Measurements from ENCODE around the gene PUS1. TPM values are rescaled to one million over a fixed set of nuclear protein-coding genes. Genes with fewer than 3 reads are reported as not detected.
A peak's percentile ranks its signal among the peaks of the same experiment; 100 is the strongest.

The PUS1 gene
- total and polyA plus RNA-seq, 9 of the 15 experiments (the other 6 are each of a cell fraction or from before 2014, with no cell fraction given), result 1.9 to 90.8 (median 30.0) TPM

DNA sequence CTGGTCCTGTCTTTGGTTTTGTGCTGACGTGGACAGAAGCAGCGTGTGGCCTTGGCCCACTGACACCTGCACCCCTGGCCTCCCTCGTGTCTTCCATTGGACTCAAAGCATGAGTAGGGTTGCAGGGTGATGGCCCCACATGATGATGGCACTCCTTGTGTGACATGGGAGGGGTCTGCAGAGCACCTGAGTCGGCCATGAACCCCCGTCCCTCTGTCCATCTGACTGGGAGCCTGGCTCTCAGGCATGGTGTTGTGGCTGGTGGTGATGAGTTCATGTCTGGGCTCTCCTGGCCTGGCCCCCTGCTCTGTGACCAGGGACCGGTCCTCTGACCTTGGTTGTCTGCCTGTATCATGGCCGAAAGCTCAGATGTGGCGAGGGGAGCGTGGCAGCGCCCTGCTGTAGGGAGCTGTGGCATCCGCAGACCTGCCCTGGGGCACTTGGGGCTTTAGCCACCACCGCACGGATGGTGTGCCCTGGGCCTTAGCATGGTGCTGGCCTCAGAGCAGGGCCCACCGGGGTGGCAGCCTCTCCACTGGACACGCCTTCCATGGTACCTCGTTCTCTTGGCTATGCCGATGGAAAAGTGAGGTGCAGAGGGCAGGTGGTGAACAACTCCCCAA lies 17.9 kb upstream of the PUS1 start:
- DNase-seq (ENCODE audit: extremely low read depth in 1 of 4, low spot score in 3 of 4), result no peak
- Histone ChIP-seq H3K27me3 (ENCODE audit: control insufficient read depth in 2 of 2, insufficient read depth in 2 of 2, low read length in 2 of 2) (no peaks in the 10 kb centered on the region), H3K9ac (ENCODE audit: insufficient read depth in 1 of 2, low read depth in 2 of 2, low read length in 2 of 2) (0 out of 4 replicates have a peak overlapping the region, but pooled peaks of 1 of the 2 experiments have one; percentile 45), H3K9me3 (replicated peaks; ENCODE audit: control insufficient read depth, insufficient read depth, low read depth, low read length) (no peaks in the 10 kb centered on the region), H3K79me2 (ENCODE audit: control insufficient read depth, insufficient read depth, low read length) (no peaks in the 10 kb centered on the region), H3K4me1 (replicated peaks in 1 of 2; ENCODE audit: control insufficient read depth in 2 of 2, insufficient read depth in 2 of 2, low read length in 2 of 2) (peaks cover 0 to 23% of the 10 kb centered on the region in 2 experiments; a peak in 2 of 5 replicates), H3K4me3 (no peak overlapping the region), H3K27ac (ENCODE audit: extremely low read depth, low read depth, low read length) (no peak overlapping the region), H2AFZ (ENCODE audit: low read depth, low read length) (no peak overlapping the region), H3K4me2 (ENCODE audit: insufficient read depth, low read length) (no peak overlapping the region), H3K36me3 (ENCODE audit: control insufficient read depth, insufficient read depth, low read length) (peaks cover 24% of the 10 kb centered on the region; the same call in 2 of the 3 replicates), H3K9me1 (ENCODE audit: control insufficient read depth, insufficient read depth, low read length) (no peaks in the 10 kb centered on the region), H4K20me1 (replicated peaks; ENCODE audit: control insufficient read depth, insufficient read depth, low read length) (no peaks in the 10 kb centered on the region)
- TF ChIP-seq BCOR (IDR thresholded peaks at IDR 0.05) (no peak), POLR2G (IDR thresholded peaks at IDR 0.05; ENCODE audit: low read depth, low read length) (0 out of 2 replicates have a peak, but pooled peaks have one; percentile 11)
- ChIA-PET POLR2A (interaction anchor here (0.5 to 2.6 kb wide), 6 partner anchors 8 to 40 kb away, joined by 3 to 9 read pairs (median 4); no protein-coding TSS in a partner anchor), CTCF (ENCODE audit: low intra/inter-chr PET ratio) (no interaction called here)
- in situ Hi-C loops (cut with MboI), result no loop called here
- 89% methylated on average over 13 of the region's 17 CpGs for WGBS (ENCODE audit: insufficient coverage, low coverage, missing lambda C conversion rate)
- no peak for ATAC-seq
- intact Hi-C loops (cut with micrococcal nuclease), result no loop called here
- BruUV-seq (replicated peaks), result no TSS peak
- FAIRE-seq, result no peak

DNA sequence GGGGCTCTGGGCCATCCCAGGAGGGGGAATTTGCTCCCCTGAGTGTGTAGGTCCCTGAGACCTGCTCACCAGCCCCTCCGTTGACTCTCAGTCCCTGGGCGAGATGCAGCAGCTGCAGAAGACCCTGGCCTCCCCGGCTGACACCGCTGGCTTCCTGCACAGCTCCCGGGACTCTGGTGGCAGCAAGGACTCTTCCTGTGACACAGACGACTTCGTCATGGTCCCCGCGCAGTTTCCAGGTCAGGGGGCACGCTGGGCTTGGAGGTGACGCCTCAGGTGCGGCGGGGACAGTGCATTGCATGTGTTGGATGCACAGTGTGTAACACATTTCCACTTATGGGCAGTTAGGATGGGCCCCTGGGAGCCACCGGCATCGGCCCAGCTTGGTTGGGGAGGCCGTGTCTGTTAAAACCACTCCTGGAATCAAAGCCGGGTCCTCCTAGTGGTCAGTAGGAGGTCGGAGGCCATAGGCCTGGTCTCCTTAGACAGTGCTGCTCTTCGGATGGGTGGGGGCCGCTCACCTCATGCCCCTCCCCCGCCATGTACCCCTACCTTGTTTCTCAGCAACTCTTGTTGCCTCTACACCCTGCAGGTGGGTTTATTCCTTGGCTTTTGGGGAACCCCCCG lies 17.1 kb upstream of the PUS1 start:
- no peaks in the 10 kb centered on the region for H3K79me2 ChIP-seq (ENCODE audit: control insufficient read depth, insufficient read depth, low read length)
- 80% methylated on average over 22 of the region's 22 CpGs for WGBS (ENCODE audit: insufficient coverage, low coverage, missing lambda C conversion rate)
- intact Hi-C loops (cut with micrococcal nuclease) (no loop called here), in situ Hi-C loops (cut with MboI) (no loop called here)
- peaks cover 24% of the 10 kb centered on the region; the same call in 2 of the 3 replicates for H3K36me3 ChIP-seq (ENCODE audit: control insufficient read depth, insufficient read depth, low read length)
- ATAC-seq, result peak; percentile 16; the same call in 1 of the 3 replicates
- H4K20me1 ChIP-seq (replicated peaks; ENCODE audit: control insufficient read depth, insufficient read depth, low read length), result no peaks in the 10 kb centered on the region
- no peak overlapping the region for H2AFZ ChIP-seq (ENCODE audit: low read depth, low read length)
- no peak for TF ChIP-seq BHLHE40 (IDR thresholded peaks at IDR 0.05; ENCODE audit: low read length)
- peak; percentile 1; the same call in 1 of the 2 replicates for TF ChIP-seq POLR2G (IDR thresholded peaks at IDR 0.05; ENCODE audit: low read depth, low read length)
- TF ChIP-seq SAFB (IDR thresholded peaks at IDR 0.05; ENCODE audit: borderline replicate concordance, low read depth, low read length), result no peak
- TF ChIP-seq, protein P1, sequence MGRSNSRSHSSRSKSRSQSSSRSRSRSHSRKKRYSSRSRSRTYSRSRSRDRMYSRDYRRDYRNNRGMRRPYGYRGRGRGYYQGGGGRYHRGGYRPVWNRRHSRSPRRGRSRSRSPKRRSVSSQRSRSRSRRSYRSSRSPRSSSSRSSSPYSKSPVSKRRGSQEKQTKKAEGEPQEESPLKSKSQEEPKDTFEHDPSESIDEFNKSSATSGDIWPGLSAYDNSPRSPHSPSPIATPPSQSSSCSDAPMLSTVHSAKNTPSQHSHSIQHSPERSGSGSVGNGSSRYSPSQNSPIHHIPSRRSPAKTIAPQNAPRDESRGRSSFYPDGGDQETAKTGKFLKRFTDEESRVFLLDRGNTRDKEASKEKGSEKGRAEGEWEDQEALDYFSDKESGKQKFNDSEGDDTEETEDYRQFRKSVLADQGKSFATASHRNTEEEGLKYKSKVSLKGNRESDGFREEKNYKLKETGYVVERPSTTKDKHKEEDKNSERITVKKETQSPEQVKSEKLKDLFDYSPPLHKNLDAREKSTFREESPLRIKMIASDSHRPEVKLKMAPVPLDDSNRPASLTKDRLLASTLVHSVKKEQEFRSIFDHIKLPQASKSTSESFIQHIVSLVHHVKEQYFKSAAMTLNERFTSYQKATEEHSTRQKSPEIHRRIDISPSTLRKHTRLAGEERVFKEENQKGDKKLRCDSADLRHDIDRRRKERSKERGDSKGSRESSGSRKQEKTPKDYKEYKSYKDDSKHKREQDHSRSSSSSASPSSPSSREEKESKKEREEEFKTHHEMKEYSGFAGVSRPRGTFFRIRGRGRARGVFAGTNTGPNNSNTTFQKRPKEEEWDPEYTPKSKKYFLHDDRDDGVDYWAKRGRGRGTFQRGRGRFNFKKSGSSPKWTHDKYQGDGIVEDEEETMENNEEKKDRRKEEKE (IDR thresholded peaks at IDR 0.05; ENCODE audit: borderline replicate concordance in 1 of 2, control insufficient read depth in 1 of 2, low read depth in 2 of 2, low read length in 1 of 2), result no peak
- no peak for DNase-seq (ENCODE audit: extremely low read depth in 1 of 4, low spot score in 3 of 4)
- H3K27me3 ChIP-seq (ENCODE audit: control insufficient read depth in 2 of 2, insufficient read depth in 2 of 2, low read length in 2 of 2), result no peaks in the 10 kb centered on the region
- BruUV-seq (replicated peaks), result no TSS peak
- FAIRE-seq, result no peak
- H3K9me3 ChIP-seq (replicated peaks; ENCODE audit: control insufficient read depth, insufficient read depth, low read depth, low read length), result no peaks in the 10 kb centered on the region
- ChIA-PET CTCF (ENCODE audit: low intra/inter-chr PET ratio) (no interaction called here), POLR2A (interaction anchor here (1.1 to 1.7 kb wide), 3 partner anchors 10 to 16 kb away, joined by 4 to 9 read pairs (median 5); no protein-coding TSS in a partner anchor)
- no peak overlapping the region for H3K27ac ChIP-seq (ENCODE audit: extremely low read depth, low read depth, low read length)
- H3K4me1 ChIP-seq (replicated peaks in 1 of 2; ENCODE audit: control insufficient read depth in 2 of 2, insufficient read depth in 2 of 2, low read length in 2 of 2), result peaks cover 0 to 29% of the 10 kb centered on the region in 2 experiments; a peak in 2 of 5 replicates
- no peak overlapping the region for H3K4me3 ChIP-seq
- no peaks in the 10 kb centered on the region for H3K9me1 ChIP-seq (ENCODE audit: control insufficient read depth, insufficient read depth, low read length)
- no peak overlapping the region; a peak in 1 of 4 replicates for H3K9ac ChIP-seq (ENCODE audit: insufficient read depth in 1 of 2, low read depth in 2 of 2, low read length in 2 of 2)
- no peak overlapping the region for H3K4me2 ChIP-seq (ENCODE audit: insufficient read depth, low read length)
